Panc1 (cell line): ENCODE data around the gene TGM4. TPM values are rescaled to one million over a fixed set of nuclear protein-coding genes. Genes with fewer than 3 reads are reported as not detected.

Source experiments
- ATAC-seq: fragments of 200-7000 bp; cut with Tn5 transposase; 2 replicates; pipeline ENCODE4 v1.9.1; 2020; ENCODE audit warnings: mild to moderate bottlenecking, moderate library complexity
- BruUV-seq: library from RNA; stranded (reverse); fragments of 400-500 nt; replicated peaks from 2 replicates; lab custom pipeline; 2021; lab: Mats Ljungman, UMichigan
- CTCF ChIA-PET: fragments of 300-600 bp; sonication (Branson Sonifier 250); formaldehyde crosslinking; loops from one replicate; lab custom pipeline; 2022; ENCODE audit warnings: antibody characterized with exemption; lab: Charles Lee
- POLR2A ChIA-PET: fragments of 300-600 bp; sonication (Branson Sonifier 250); formaldehyde crosslinking; loops from one replicate; lab custom pipeline; 2022; ENCODE audit warnings: antibody characterized with exemption; lab: Charles Lee
- DNase-seq: peaks from one replicate; pipeline ENCODE4 v3.0.0-alpha.2; 2010; ENCODE audit warnings: low read depth, low spot score
- H3K27ac ChIP-seq: 2 replicates; pipeline ENCODE4 v1.5.1; 2011; ENCODE audit warnings: mild to moderate bottlenecking, low read length, inconsistent platforms
- H3K27me3 ChIP-seq: fragments of 200-500 bp; sonication (Bioruptor generic); 2 replicates; pipeline ENCODE4 v1.6.0; 2014; ENCODE audit warnings: low read length, inconsistent platforms; ENCODE audit not compliant: control insufficient read depth, insufficient read depth
- H3K36me3 ChIP-seq: fragments of 200-500 bp; sonication (Bioruptor generic); 2 replicates; pipeline ENCODE4 v1.5.1; 2014; ENCODE audit warnings: inconsistent platforms, mild to moderate bottlenecking, low read length, moderate library complexity; ENCODE audit not compliant: control insufficient read depth, insufficient read depth
- H3K4me1 ChIP-seq: 2 replicates; pipeline ENCODE4 v1.5.1; 2011; ENCODE audit warnings: inconsistent platforms, mild to moderate bottlenecking, low read length, moderate library complexity; ENCODE audit not compliant: control insufficient read depth, insufficient read depth
- H3K4me3 ChIP-seq, 2 experiments: 2 replicates each; pipeline ENCODE4 v1.5.1; 2011 to 2012; ENCODE audit warnings: low read depth in 2 of 2, low read length in 2 of 2, mild to moderate bottlenecking in 2 of 2, inconsistent platforms in 1 of 2, moderate library complexity in 1 of 2
- H3K9me3 ChIP-seq: fragments of 200-500 bp; sonication (Bioruptor generic); 2 replicates; pipeline ENCODE4 v1.5.1; 2014; ENCODE audit warnings: low read depth, mild to moderate bottlenecking, inconsistent platforms, low read length, moderate library complexity; ENCODE audit not compliant: control insufficient read depth, insufficient read depth
- POLR2AphosphoS5 ChIP-seq: IDR thresholded peaks from 2 replicates; pipeline ENCODE4 v1.6.1; 2012; ENCODE audit warnings: mild to moderate bottlenecking, low read depth, low read length, moderate library complexity
- SIN3A ChIP-seq: IDR thresholded peaks from 2 replicates; pipeline ENCODE4 v1.6.1; 2012; ENCODE audit warnings: low read depth, mild to moderate bottlenecking, low read length, moderate library complexity, borderline replicate concordance; ENCODE audit not compliant: insufficient read depth
- TCF7L2 ChIP-seq: IDR thresholded peaks from 2 replicates; pipeline ENCODE4 v1.6.1; 2011; ENCODE audit warnings: mild to moderate bottlenecking, low read depth, low read length, inconsistent platforms
- in situ Hi-C: cut with HindIII; loops from 2 replicates; pipeline ENCODE4 v1.10.0; 2016; ENCODE audit warnings: low sequenced_read_pairs, low pct_unique_long_range_greater_than_20kb
- intact Hi-C: fragments of 100-400 bp; cut with micrococcal nuclease; formaldehyde crosslinking; loops from one replicate; pipeline ENCODE4 v1.10.0; 2022; ENCODE audit not compliant: unreplicated experiment
- total RNA-seq: library from RNA; stranded (reverse); gene quantifications from one replicate; pipeline ENCODE4 v1.2.1, GENCODE V29; 2021; ENCODE audit not compliant: unreplicated experiment
- TF ChIP-seq, protein P1 (sequence below): fragments of 450-650 bp; IDR thresholded peaks from 2 replicates; pipeline ENCODE4 v1.5.1; 2017; ENCODE audit warnings: mild to moderate bottlenecking
- TF ChIP-seq, protein P2 (sequence below), 2 experiments: IDR thresholded peaks; 2 replicates each; pipeline ENCODE4 v1.6.1; 2011 to 2012; ENCODE audit warnings: low read depth in 2 of 2, control low read depth in 1 of 2, low read length in 1 of 2, mild to moderate bottlenecking in 1 of 2, moderate library complexity in 1 of 2; ENCODE audit not compliant: insufficient read depth in 1 of 2

TGM4 gene
- total RNA-seq, 1 experiment from 2014 or later = 0.46 TPM

DNA sequence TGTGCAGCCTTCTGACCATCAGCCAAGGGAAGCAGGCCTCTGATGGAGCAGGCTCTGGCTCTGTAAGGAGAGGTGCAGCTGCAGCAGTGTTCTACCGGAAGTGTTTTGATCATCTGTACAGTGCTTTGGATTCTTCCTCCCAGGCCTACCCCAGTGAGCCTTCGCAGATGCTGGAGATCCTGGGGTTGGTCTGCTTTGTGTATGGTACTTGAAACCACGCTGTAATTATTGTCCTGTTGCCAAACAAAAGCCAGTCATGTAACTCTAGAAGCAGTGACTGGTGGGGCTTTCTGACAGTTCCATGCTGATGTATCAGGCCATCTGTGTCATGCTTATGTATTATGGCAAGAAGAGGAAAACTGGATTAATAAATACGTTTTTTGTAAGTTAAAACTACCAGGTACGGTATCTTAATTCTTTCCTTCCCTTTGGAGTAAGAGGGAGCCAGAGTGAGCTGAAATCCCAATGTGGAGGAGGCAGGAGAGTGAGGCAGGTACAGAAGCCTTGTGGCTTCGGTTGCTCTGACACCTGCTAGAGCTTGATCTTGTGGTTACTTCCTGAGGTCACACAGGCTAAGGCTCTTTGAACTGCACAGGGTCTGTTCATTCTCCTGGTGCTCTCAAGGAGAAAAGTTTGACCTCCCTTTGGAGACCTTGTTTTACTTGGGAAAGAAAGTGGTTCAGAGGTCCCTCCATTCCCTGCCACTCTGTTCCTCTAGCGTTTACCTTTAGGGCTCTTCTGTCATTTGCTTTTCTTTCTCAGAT lies 9.0 kb upstream of the TGM4 start:
- ATAC-seq (no peak), DNase-seq (no peak)
- no peak for TF ChIP-seq POLR2AphosphoS5
- TF ChIP-seq, protein P1, sequence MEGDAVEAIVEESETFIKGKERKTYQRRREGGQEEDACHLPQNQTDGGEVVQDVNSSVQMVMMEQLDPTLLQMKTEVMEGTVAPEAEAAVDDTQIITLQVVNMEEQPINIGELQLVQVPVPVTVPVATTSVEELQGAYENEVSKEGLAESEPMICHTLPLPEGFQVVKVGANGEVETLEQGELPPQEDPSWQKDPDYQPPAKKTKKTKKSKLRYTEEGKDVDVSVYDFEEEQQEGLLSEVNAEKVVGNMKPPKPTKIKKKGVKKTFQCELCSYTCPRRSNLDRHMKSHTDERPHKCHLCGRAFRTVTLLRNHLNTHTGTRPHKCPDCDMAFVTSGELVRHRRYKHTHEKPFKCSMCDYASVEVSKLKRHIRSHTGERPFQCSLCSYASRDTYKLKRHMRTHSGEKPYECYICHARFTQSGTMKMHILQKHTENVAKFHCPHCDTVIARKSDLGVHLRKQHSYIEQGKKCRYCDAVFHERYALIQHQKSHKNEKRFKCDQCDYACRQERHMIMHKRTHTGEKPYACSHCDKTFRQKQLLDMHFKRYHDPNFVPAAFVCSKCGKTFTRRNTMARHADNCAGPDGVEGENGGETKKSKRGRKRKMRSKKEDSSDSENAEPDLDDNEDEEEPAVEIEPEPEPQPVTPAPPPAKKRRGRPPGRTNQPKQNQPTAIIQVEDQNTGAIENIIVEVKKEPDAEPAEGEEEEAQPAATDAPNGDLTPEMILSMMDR = no peak
- TF ChIP-seq SIN3A = no peak
- TF ChIP-seq TCF7L2 = no peak
- TF ChIP-seq, protein P2, sequence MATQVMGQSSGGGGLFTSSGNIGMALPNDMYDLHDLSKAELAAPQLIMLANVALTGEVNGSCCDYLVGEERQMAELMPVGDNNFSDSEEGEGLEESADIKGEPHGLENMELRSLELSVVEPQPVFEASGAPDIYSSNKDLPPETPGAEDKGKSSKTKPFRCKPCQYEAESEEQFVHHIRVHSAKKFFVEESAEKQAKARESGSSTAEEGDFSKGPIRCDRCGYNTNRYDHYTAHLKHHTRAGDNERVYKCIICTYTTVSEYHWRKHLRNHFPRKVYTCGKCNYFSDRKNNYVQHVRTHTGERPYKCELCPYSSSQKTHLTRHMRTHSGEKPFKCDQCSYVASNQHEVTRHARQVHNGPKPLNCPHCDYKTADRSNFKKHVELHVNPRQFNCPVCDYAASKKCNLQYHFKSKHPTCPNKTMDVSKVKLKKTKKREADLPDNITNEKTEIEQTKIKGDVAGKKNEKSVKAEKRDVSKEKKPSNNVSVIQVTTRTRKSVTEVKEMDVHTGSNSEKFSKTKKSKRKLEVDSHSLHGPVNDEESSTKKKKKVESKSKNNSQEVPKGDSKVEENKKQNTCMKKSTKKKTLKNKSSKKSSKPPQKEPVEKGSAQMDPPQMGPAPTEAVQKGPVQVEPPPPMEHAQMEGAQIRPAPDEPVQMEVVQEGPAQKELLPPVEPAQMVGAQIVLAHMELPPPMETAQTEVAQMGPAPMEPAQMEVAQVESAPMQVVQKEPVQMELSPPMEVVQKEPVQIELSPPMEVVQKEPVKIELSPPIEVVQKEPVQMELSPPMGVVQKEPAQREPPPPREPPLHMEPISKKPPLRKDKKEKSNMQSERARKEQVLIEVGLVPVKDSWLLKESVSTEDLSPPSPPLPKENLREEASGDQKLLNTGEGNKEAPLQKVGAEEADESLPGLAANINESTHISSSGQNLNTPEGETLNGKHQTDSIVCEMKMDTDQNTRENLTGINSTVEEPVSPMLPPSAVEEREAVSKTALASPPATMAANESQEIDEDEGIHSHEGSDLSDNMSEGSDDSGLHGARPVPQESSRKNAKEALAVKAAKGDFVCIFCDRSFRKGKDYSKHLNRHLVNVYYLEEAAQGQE (IDR thresholded peaks at IDR 0.05; ENCODE audit: insufficient read depth in 1 of 2, low read depth in 2 of 2, low read length in 1 of 2) = no peak
- Histone ChIP-seq H3K27me3 (no peaks in the 10 kb centered on the region), H3K36me3 (no peaks in the 10 kb centered on the region), H3K27ac (no peak overlapping the region), H3K4me1 (no peaks in the 10 kb centered on the region; the same call in 1 of the 2 replicates), H3K4me3 (no peak overlapping the region), H3K9me3 (no peaks in the 10 kb centered on the region)
- BruUV-seq = no TSS peak
- in situ Hi-C loops = no loop called here
- intact Hi-C loops = no loop called here
- ChIA-PET CTCF (no interaction called here), POLR2A (no interaction called here)

DNA sequence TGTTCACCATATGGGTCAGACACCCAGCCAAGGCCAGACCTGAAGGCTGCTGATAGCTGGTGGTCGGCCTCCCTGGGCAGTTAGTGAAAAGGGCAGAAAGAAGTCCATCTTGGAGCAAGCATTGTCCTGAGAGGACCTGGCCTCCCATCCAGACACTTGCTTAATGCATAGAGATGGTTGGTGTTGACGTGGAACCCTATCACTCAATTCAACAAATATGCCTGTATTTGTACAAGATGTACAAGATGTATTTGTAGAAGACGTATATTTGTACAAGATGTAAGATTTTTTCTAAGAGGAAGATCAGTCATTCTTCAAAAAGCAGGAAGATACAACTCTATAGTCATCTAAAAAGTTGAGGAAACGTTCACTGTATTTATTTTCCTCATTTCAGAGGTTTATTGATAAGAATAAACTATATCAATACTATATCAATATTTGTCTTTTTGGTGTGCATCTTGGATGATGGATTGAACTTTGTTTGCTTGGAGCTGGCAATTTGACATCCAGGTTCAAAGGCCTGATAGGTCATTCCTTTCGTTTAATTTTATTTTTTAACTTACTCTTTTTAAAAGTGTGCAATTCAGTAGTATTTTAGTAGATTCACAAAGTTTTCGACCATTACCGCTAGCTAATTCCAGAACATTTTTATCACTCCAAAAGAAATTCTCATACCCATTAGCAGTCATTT lies 6.8 kb upstream of the TGM4 start:
- ChIA-PET CTCF (no interaction called here), POLR2A (no interaction called here)
- TF ChIP-seq, protein P2 (IDR thresholded peaks at IDR 0.05; ENCODE audit: insufficient read depth in 1 of 2, low read depth in 2 of 2, low read length in 1 of 2) = no peak
- TF ChIP-seq, protein P1 = no peak
- TF ChIP-seq TCF7L2 (no peak), POLR2AphosphoS5 (no peak), SIN3A (no peak)
- in situ Hi-C loops = no loop called here
- Histone ChIP-seq H3K27me3 (no peaks in the 10 kb centered on the region), H3K9me3 (no peaks in the 10 kb centered on the region), H3K4me3 (no peak overlapping the region), H3K27ac (no peak overlapping the region), H3K4me1 (no peaks in the 10 kb centered on the region; the same call in 1 of the 2 replicates), H3K36me3 (no peaks in the 10 kb centered on the region)
- no TSS peak for BruUV-seq
- intact Hi-C loops = no loop called here
- no peak for ATAC-seq
- DNase-seq = no peak
